Epithelial cell of proximal tubule (primary cell): ENCODE results near the gene C2orf74. TPM values are rescaled to one million over a fixed set of nuclear protein-coding genes. Genes with fewer than 3 reads are reported as not detected.
"Not testable (repeated sequence)": the region's sequence is repeated elsewhere in the genome, so short reads cannot be mapped to it uniquely, and the experiment has no call there.

Experiments
- DNase-seq: peaks from one replicate; pipeline ENCODE4 v3.0.0-alpha.2; 2011; ENCODE audit warnings: low read depth
- H3K4me3 ChIP-seq: 2 replicates; pipeline ENCODE4 v1.5.1; 2011; ENCODE audit warnings: low read depth, mild to moderate bottlenecking, low read length
- CTCF ChIP-seq: conservative IDR thresholded peaks from 2 replicates; pipeline ENCODE4 v1.5.1; 2012; ENCODE audit warnings: low read depth, mild to moderate bottlenecking, low read length
- total RNA-seq: library from RNA; depleted of rRNA; stranded (reverse); fragments of >200 nt; gene quantifications from 2 replicates; pipeline ENCODE4 v1.2.3, GENCODE V29; 2015

The C2orf74 gene
- total RNA-seq, 1 donor from 2014 or later, result 9.1 TPM

DNA sequence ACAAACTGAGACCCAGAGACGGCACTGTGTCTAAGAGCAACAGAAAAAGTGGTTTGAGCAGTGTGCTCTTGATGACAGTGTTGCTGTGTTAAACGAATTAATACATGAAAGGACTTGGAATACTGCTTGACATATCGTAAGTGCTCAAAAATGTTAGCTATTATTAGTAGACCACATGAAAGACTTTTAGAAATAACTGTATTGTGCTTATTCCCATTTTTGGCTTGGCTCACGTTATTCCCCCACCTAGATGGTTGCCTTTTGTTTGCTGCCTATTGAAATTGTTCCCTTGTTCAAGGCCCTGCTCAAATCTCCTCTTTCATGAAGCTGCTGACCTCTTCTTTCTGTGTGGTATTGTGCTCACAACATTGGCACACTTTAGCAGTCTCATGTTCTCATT lies 27.8 kb upstream of the C2orf74 start:
- no peak for DNase-seq
- H3K4me3 ChIP-seq, result no peak overlapping the region
- no peak for TF ChIP-seq CTCF

GRCh38 chr2:61135510-61135909 lies 26.5 kb upstream of the C2orf74 start:
- H3K4me3 ChIP-seq, result no peak overlapping the region
- DNase-seq, result no peak
- peak; percentile 45 for TF ChIP-seq CTCF

- TF ChIP-seq CTCF, result no peak
- H3K4me3 ChIP-seq, result no peak overlapping the region
- DNase-seq, result no peak
These were observed 23.1 kb upstream of the C2orf74 start for GRCh38 chr2:61138859-61139258.

- no peak for TF ChIP-seq CTCF
- no peak overlapping the region for H3K4me3 ChIP-seq
These were observed 20.8 kb upstream of the C2orf74 start for GRCh38 chr2:61141151-61141550.

GRCh38 chr2:61144697-61145268 lies 17.2 kb upstream of the C2orf74 start:
- H3K4me3 ChIP-seq, result peak overlapping the region; percentile 97
- no peak for TF ChIP-seq CTCF
- DNase-seq, result peak; percentile 84

More at GRCh38 chr2:61141151-61141550, 20.8 kb upstream of the C2orf74 start:
- DNase-seq, result no peak

DNA sequence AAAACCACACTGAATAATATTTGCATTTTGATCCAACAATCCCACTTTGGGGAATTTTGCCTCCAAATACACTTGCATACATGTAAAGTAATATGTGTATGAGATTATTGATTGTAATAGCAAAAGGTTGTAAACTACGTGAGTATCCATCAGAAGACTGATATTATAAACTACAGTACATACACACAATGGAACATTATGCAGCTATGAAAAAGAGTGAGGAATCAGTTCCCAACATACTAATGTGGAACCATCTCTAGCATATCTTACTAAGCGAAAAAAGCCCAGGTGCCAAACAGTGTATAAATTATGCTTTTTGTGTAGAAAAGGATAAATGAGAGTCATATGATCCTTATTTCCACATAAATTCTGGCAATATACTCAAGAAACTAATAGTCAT lies 16.0 kb upstream of the C2orf74 start:
- H3K4me3 ChIP-seq, result peak overlapping the region; percentile 97
- DNase-seq, result no peak
- TF ChIP-seq CTCF, result no peak

- not testable (repeated sequence) for DNase-seq, H3K4me3 ChIP-seq
These were observed 13.9 kb upstream of the C2orf74 start for GRCh38 chr2:61148091-61148490.
